Activated T-cell treated with anti-CD3 and anti-CD28 coated beads for 4 hours (primary cell): ENCODE results near the gene SGPL1.

Experiments
- DNase-seq: peaks from one replicate; pipeline ENCODE4 v3.0.0-alpha.2; 2020

The SGPL1 gene

DNA sequence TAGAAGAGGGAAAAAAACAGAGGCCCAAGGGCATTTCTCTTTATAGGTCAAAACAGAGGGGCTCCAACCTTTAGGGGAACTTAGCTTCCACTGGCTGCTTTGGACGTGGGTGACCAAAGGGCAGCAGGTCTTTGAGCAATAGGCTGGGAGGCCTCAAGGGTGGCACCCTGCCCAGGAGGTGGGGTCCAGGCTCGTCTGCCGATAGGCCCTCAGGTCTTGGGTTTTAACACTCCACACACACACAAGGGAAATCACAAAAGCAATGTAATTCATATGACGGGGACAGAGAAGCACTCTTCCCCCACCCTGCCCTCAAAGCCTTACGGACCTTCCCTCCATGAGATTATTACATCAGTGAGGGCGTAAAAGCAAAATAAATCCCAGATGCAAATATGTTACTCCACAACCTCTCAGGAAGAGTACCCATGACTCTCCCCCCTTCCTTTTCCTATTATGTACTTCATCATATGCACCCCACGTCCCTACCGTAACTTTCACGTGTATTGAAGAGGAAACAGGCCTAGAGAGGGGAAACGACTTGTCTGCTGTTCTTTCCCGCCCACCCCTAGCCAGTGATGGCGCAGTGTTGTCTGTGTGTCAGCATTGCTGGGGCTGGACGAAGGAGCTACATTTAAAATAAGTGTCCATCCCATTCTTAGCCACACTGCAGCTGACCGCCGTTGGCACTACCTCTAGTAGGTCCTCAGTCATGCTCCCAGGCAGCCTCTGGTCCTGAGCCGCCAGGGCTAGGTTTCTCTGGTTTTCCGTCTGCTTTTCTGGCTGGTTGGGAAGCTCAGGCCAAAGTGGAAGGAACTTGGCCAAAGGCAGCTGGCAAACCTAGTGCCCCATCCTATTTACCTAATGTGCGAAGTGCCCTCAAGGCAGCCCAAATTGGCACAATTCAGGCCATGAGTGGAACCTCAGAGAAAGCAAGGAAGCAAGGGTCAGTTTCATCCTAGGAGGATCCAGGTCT, 70.5 kb downstream of the SGPL1 start:
- DNase-seq = no peak

DNA sequence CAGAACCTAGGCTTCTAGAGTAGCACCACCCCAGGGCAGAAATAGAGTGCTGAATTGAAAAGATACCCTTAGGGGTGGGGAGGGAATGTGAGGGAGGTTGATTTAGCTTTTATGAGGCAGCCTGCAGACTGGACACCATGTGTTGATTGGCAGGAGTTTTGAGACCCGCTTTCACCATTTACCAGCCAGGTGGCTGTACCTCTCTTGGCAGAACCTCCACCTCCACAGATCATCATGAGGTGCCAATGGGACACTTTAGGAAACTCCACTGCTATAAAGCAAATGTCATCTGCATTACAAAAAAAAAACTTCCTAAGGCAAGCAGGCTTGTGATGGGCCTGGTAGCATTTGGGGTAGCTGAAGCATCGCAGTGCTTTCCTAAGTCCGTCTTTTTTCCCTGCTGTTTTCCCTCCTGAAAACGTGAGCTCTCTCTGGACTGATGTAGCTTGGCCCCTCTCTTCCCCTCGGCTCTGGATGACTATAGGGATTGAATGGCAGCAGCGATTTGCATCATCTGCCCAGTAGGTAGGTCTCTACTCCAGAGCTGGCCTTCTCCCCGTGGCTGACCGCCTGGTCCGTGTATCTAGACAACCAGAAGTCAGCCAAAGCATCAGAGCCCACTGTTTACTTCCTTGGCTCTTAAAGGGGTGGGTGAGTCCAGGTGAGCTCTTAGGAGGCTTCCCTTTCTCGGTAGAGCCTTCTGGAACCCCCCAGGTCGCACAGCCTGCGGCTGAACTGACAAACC, 71.3 kb downstream of the SGPL1 start:
- no peak for DNase-seq

DNA sequence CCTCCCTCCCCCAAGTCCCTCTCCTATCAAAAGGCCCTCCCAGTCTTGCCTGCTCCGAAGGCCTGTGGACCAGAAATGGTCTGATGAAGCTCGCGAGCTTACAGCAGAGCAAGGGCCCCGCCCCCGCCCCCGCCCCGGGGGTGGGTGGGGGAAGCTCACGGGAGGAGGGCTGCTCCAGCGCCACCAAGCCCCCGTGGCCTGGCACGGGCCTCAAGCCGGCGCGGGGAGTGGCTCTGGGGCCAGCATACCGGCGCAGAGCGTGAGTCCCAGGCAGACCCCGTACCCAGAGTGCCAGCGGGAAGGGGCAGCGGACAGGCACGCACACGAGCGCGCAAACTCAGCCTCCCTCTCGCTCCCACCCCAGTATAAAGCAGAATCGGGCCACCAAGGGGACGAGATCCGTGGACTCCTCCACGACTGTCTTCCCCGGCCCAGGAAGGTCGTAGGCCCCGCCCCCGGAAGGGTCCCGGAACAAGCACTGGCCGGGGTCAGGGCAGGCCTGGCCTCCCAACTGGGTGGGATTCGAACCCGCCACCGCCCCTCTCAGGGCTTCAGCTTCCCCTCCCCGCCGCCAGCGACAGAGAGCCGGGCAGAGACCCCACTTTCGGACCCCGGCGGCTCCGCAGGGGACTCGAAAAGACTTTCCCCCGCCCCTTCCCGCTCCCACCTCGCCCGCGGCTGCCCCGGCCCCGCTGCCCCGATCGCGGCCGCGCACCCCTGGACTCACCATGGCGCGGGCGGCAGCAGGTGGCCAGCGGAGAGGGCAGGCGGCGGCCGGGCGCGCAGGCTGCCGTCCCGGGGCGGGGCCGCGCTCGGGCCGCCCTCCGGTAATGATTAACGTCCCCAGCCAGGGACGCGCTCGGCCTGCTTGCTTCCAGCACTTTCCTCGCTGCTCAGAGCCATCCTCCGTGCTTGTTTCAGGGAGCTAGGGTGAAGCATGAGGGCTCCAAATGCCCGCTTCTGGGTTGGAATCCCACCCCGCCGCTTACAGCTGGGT, 72.4 kb downstream of the SGPL1 start, which contains the start of gene PCBD1:
Gene PCBD1 (minus strand): TSS at position 762 of the 997 bp plus-strand sequence. CDS start 32 bp downstream, at position 730.
- DNase-seq = peak; percentile 72

DNA sequence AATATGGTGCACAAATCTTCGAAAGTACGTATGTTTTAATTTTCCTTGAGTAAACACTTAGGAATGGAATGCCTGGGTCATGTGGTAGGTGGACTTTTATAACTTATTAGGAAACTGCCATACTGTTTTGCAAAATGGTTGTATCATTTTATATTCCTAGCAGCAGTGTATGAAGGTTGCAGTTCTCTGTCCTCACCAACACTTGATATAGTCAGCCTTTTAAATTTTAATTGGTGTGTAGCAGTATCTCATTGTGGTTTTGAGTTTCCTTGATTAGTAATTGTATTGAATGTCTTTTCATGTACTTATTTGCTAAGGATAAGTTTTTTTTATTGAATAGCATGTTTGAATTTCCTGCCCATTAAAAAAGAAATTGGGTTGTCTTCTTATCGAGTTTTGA, 73.5 kb downstream of the SGPL1 start:
- no peak for DNase-seq

DNA sequence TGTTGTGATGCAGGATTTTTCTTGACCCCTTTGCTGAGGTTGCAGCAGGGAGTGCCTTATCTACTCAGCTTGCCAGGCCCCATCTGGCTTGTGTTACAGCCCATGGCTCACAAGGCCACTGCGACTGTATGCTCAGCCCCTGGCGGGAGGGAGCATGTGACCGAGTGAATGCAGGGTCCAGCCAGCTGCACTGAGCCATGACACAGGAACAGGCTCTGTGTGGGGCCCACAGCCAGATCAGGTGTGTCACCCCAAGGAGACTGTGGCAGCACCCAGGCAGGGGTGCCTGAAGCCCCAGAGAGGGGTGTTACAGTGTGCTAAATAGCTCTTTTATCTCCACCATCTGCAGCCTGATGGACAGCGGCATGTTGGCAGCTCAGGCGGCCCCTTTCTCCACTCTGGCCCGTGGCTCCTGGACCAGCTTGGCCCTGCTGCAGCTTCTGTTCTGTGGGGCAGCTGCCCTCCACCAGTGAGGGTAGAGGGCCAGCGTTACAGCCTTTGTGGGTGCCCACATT, 75.2 kb downstream of the SGPL1 start:
- DNase-seq = no peak

DNA sequence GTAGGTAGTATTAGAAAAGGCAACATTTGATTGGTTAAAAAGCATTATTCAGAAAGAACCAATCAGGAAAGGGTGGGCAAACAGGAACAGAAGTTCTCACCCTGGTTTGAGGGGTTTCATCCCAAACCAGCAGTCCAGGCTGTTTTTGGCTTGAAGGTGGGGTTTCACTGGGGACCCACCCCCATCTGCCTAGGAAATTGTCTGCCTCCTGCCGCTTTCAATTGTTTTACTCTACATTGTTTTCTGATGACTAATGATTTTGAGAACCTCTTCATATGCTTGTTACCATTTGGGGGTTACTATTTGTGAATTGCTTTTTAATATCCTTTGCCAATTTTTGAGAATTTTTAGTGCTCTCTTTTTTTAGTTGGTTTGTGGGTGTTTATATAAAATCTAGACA, 75.9 kb downstream of the SGPL1 start:
- no peak for DNase-seq

DNA sequence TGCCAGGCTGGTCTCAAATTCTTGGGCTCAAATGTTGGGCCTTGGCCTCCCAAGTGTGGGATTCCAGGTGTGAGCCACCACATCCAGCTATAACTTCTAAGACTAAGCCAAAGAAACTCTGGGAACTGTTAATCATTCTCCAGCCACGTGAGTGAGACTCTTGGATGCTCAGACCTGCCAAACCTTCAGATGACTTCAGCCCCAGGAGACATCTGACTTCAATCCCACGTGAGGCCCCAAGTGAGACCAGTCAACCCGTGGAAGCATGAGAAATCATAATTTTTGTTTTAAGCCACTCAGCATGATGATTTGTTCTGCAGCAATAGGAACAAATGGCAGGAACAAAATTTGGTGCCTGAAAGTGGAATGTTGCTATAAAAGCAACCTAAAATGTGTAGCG, 76.9 kb downstream of the SGPL1 start:
- DNase-seq = no peak

DNA sequence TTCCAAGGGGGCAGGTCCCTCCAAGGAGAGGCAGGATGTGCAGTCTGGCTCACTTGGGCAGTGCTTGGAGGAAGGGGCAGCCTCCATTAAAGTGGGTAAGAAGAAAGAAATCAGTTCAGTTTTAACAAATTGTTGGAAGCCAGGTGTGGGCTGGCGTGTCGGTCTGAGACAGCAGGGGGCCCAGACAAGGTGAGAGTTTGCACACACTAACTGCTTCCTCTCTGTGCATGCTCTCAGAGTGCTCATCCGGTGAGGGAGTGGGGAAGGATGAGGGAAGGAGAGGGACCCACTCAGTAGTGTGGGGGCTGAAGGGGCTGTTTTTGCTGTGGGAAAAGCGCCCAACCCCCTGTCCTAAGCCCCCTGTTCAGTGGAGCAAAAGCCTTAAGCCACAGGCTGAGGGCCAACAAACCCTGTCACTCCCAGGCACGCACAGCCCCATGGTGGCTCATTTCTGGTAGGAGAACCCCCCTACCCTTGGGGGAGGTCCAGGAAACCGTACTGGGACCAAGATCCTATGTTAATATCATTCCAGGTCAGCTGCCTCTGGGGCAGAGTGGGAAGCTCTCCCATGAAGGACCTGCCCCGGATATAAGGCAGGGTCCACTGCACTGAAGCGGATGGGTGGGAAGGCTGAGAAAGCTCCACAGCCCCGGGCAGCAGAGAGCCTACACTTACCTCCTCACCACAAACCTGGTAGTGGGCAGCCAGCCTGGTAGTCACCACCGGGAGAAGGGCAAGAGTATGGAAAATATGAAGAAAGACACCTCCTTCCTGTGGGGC, 77.7 kb downstream of the SGPL1 start:
- DNase-seq = no peak

DNA sequence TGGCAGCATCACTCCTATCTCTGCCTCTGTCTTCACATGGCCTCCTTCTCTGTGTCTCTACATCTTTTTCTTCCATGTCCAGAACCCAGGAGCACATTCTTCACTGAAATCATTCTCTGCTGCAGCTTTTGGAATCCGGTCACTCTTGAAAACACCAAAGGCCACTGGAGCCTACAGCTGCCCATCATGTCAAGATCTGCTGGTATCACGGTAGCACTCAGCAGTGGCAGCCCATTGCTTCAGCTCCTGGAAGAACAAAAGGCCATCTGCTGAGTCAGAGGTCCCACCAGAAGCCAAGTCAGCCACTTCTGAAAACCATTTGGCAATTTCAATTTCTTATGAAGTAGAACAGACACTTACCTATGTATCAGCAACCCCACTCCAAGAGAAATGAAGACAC, 78.7 kb downstream of the SGPL1 start:
- DNase-seq = no peak

DNA sequence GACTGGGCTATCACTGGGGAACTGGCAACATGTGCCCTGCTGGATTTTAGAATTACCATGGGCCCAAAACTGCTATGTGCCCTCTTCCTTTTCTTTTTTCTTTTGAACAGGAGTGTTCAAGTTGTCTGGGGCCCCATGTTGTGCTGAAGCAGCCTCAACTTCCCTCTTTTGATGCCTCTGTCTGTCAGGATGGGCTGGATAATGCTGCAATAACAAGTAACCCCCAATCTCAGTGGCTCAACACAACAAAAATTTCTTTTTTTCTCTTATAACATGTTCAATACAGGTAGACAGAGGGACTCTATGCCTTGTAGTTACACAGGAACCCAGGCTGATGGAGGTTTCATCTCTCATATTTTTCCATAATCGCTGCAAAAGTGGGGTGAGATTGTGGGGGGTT, 80.8 kb downstream of the SGPL1 start:
- no peak for DNase-seq

DNA sequence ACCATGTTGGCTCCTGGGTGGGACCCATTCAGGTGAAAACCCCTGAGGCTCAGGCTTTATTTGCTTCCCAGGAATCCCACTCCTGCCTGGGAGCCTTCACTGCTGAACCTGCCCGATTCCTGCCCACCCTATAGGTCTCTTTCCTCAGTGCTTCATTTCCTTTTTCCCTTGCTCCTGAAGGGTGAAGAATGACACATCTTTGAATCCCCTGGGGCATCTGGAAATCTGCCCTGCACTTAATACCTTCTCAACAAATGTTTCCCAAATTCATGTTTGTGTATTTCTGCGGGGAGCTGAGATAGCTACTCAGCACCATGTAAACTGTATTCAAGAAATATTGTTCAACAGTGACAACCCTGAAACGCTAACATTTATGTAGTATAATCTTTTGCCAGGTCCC, 82.9 kb downstream of the SGPL1 start:
- DNase-seq = no peak

DNA sequence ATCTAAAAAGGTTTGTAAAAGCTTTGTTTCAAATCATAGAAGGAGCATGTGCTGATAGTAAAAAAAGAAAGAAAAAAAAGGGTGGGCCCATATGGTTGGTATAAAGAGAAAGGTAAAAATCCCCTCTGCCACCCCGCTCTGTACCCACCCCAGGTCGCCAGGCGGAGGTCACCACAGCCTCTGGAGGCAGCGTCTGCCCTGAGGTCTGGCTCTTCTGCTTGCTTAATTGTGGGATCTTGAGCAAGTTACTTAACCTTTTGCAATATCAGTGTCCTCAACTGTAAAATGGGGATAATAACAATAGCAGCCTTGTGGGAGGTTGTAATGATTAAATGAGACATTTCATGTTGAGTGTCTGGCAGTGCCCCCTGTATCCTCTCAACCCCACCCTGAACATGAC, 83.3 kb downstream of the SGPL1 start:
- DNase-seq = no peak

DNA sequence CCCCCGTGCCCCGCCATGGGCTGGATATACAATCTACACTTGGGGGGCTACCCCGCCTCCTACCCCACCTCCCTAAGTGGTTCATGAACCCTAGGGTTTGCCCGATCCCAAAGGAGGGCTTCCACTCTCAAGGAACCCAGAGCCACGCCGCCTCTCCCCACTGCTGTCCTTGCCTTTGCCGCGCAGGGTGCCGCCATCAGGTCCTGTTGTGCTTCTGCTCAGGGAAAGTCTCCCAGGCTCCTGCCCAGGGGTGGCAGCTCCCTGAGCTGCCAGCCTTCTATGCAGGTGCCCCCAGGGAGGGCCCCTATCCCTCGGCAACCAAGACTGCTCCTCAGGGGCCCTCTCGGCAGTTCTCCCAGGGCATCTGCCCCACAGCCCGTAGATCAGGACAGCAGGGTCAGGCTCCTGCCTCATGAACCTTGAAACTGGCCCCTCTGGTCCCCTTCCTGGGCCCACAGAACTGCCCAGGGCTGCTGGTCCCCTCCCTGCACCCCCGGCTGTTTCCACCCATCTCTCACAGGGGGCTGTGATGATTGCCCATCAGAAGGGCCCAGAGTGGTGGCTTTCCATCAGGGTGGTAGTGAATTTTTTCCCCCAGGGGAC, 85.6 kb downstream of the SGPL1 start:
- DNase-seq = no peak

DNA sequence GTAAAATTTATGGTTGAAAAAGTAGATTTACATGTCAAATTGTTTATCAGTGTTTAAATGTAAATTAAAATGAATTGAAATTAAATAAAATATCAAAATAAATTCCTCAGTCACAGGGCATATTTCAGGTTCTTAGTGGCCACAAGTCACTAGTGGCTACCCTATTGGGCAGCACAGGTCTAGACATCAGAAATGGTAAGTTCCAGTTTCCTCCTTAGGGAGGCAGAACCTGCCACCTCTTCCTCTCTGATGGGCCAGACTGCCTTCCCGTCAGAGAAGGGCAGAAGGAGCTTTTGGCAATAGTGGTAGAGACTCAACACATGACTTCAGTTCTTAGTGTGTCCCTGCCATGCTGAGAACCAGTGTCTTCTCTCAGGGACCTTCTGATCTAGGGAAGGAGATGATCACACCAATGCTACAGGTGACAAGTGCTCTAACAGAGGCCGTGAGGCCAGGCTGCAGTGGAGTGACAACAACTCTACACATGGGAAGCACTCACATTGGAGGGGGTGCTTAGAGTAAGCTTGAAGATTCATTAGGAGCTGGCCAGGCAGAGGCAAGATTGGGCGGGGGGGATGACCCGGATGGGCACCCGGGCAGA, 87.0 kb downstream of the SGPL1 start:
- no peak for DNase-seq

DNA sequence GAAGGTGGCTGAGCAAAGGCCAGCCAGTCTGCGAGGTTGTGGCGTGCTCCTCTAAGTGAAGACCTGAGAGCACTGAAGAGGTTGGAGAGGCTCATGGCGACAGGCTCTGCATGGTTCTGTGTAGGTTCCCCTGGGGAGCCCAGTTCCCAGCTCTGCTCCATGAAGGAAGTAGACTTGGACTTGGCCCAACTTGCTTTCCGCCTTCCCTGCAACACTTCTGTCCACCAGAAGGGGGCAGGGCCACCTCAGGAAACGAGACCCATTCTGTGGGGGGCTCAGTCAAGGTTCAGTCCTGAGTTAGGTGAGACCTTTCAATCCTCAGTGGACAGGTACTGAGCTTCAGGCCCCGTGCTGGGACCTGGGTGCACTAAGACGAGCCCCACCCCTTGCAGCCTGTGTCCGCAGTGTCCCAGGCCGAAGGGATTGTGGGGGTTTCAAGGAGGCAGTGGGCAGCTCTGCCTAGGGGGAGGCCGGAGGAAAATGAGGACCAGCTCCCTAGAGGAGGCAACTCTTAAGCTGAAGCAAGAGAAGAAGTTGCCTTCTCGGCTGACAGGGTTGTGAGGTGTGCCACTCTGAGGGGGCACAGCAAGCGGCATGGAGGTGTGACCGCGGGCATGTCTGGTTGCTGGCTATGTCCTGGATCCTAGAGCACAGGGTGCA, 87.6 kb downstream of the SGPL1 start:
- DNase-seq = peak; percentile 7

DNA sequence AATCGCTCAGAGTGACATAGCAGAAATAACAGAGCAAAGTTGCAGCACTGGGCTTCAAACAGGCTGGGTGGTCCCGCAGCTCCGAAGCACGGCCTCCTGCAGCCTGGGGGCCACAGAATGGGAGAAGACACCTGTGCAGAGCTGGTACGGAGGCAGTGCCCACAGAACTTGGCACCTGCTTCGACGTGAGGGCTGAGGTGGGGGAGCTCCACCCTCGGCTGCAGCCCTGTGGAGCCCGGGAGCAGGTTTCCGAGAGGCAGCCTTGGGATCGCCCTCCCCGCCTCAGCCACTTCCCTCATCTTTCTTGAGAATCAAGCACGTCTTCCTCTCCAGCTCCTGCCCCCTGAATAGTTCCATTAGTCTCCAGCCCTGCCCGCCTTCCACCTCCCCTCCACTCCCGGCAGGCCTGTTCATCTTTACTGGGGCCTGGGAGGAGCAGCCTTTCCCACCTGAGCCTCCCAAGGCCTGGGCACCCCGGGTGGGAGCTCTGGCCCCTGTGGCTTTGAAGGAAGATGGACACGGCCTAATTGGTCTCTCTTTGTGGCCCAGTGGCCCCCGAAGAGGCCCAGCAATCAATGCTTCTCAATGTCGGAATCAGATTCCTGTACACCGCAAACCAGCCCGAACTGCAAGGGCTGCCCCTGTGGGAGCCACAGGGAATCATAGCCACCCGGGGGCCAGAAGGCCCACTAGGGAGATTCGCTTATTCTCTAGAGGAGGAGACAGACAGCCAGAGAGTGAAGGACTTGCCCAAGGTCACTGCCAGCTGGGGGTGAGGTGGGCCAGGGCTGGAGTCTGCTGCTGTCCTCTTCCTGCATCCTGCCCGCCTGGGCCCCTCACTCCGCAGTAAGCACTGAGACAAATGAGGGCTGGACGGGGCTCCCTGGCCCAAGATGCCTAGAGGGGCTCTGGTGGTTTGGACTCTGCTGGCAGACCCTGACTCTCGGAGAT, 89.6 kb downstream of the SGPL1 start:
- DNase-seq = no peak

DNA sequence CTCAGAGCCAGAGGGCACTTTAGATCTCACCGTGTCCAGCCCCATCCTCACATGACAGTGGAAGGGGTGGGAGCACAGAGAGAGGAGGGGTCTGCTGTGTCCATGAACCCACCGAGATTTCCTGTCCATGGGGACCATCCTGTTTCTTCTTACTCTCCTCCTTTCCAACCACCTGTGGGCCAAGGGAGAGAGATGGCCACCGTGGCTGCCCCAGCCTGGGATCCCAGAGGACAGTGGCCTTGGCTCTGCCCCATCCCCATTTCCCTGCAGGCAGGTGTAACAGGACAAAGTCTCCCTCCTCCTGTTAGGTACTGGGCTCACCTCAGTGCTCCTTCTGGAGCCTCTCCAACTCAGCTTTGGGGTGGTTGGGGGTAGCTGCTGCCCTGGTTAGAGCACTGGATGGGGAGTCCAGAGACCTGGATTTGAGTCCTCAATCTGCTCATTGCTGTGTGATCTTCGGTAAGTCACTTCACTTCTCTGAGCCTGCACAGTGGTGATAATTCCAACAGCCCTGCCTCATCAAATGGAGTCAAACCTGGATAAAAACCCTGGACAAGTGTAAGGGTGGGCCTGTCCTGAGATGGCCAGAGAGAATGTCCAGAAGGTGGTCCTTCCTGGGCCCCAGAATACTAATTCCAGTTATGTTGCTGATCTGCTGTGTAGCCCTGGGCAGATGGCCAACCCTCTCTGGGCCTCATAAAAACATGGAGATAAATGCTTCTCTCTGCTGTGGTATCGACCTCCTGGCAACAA, 90.5 kb downstream of the SGPL1 start:
- no peak for DNase-seq

DNA sequence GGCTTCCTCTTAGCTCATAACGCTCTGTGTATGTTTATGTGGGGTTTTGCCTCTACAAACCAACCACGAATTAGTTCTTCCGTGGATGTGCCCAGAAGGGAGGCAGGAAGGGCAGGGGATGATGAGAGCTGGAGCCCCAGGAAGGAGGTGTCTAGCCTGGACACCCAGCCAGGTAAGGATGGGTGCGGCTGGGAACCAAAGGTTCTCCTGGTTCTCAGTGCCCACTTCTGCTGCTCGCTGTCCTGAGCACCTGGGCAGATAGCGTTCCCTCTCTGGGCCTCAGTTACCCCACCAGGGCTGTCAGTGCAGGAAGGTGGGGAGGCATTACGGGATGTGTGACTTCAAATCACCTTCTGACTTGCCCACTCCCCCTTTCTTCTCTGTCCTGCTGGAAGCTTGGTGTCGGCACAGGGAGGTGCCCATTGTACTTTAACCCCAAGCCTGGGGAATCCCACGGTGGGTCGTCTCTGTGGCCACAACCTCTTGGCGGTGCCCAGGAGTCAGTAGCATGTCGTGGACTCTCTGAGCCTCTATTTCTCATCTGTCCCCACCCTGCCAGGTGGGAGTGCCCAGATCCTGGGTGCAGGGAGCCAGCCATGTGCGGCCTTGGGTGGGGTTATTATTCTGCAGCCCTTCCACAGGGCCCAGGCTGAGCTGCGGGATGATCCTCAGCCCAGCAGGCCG, 91.3 kb downstream of the SGPL1 start:
- no peak for DNase-seq
